H9 (cell line): Measurements from ENCODE around the gene SLC25A22. TPM values are rescaled to one million over a fixed set of nuclear protein-coding genes. Genes with fewer than 3 reads are reported as not detected.
A peak's percentile ranks its signal among the peaks of the same experiment; 100 is the strongest.

Source experiments
- DNase-seq: peaks from one replicate; pipeline ENCODE4 v3.0.0-alpha.2; 2017
- H2AFZ ChIP-seq: one replicate; pipeline ENCODE4 v1.6.1; 2013; ENCODE audit warnings: mild to moderate bottlenecking, low read length, control low read depth, moderate library complexity
- H2AK5ac ChIP-seq: 2 replicates; pipeline ENCODE4 v1.6.1; 2013; ENCODE audit warnings: low read length, control low read depth, mixed read lengths; ENCODE audit not compliant: insufficient read length
- H2BK120ac ChIP-seq: one replicate; pipeline ENCODE4 v1.6.1; 2013; ENCODE audit warnings: low read depth, mild to moderate bottlenecking, low read length, control low read depth, inconsistent platforms; ENCODE audit not compliant: poor library complexity, severe bottlenecking
- H2BK12ac ChIP-seq: 2 replicates; pipeline ENCODE4 v1.6.1; 2013; ENCODE audit warnings: low read length, control low read depth, mixed read lengths, low read depth; ENCODE audit not compliant: insufficient read length
- H2BK15ac ChIP-seq: 2 replicates; pipeline ENCODE4 v1.6.1; 2013; ENCODE audit warnings: low read depth, low read length, control low read depth
- H2BK20ac ChIP-seq: one replicate; pipeline ENCODE4 v1.6.1; 2013; ENCODE audit warnings: low read depth, mild to moderate bottlenecking, low read length, control low read depth, inconsistent platforms; ENCODE audit not compliant: poor library complexity, severe bottlenecking
- H2BK5ac ChIP-seq: 2 replicates; pipeline ENCODE4 v1.6.1; 2013; ENCODE audit warnings: low read length, control low read depth, mixed read lengths; ENCODE audit not compliant: insufficient read length
- H3K14ac ChIP-seq: 2 replicates; pipeline ENCODE4 v1.6.1; 2013; ENCODE audit warnings: low read length, control low read depth; ENCODE audit not compliant: insufficient read depth
- H3K18ac ChIP-seq: 2 replicates; pipeline ENCODE4 v1.6.1; 2013; ENCODE audit warnings: low read depth, mild to moderate bottlenecking, mixed read lengths, low read length, control low read depth; ENCODE audit not compliant: insufficient read length
- H3K23ac ChIP-seq: 2 replicates; pipeline ENCODE4 v1.6.1; 2013; ENCODE audit warnings: low read length, control low read depth, mixed read lengths, low read depth; ENCODE audit not compliant: insufficient read length
- H3K23me2 ChIP-seq: 2 replicates; pipeline ENCODE4 v1.6.1; 2013; ENCODE audit warnings: low read depth, mild to moderate bottlenecking, mixed read lengths, low read length, control low read depth; ENCODE audit not compliant: insufficient read length, poor library complexity, severe bottlenecking
- H3K27ac ChIP-seq: 2 replicates; pipeline ENCODE4 v1.5.1; 2013; ENCODE audit warnings: low read length, control low read depth, mixed read lengths, low read depth; ENCODE audit not compliant: insufficient read length
- H3K27me3 ChIP-seq: 2 replicates; pipeline ENCODE4 v1.6.1; 2013; ENCODE audit warnings: low read length, control low read depth, inconsistent platforms; ENCODE audit not compliant: insufficient read depth
- H3K4ac ChIP-seq: 2 replicates; pipeline ENCODE4 v1.6.1; 2013; ENCODE audit warnings: low read depth, mild to moderate bottlenecking, control low read depth, inconsistent platforms, low read length, moderate library complexity
- H3K4me1 ChIP-seq: 2 replicates; pipeline ENCODE4 v1.6.1; 2013; ENCODE audit warnings: low read length, control low read depth, inconsistent platforms; ENCODE audit not compliant: insufficient read depth
- H3K4me2 ChIP-seq: 2 replicates; pipeline ENCODE4 v1.6.1; 2013; ENCODE audit warnings: low read length, control low read depth, mixed read lengths; ENCODE audit not compliant: insufficient read length, insufficient read depth
- H3K56ac ChIP-seq: 2 replicates; pipeline ENCODE4 v1.6.1; 2013; ENCODE audit warnings: low read depth, mild to moderate bottlenecking, mixed read lengths, low read length, control low read depth; ENCODE audit not compliant: insufficient read length
- H3K79me1 ChIP-seq: 2 replicates; pipeline ENCODE4 v1.6.1; 2013; ENCODE audit warnings: low read depth, mild to moderate bottlenecking, moderate library complexity, low read length, control low read depth, inconsistent platforms; ENCODE audit not compliant: insufficient read depth, poor library complexity, severe bottlenecking
- H3K79me2 ChIP-seq: 2 replicates; pipeline ENCODE4 v1.6.1; 2013; ENCODE audit warnings: low read length, control low read depth, inconsistent platforms; ENCODE audit not compliant: insufficient read depth
- H3K9ac ChIP-seq: 2 replicates; pipeline ENCODE4 v1.6.1; 2013; ENCODE audit warnings: low read length, control low read depth, mixed read lengths; ENCODE audit not compliant: insufficient read length; ENCODE audit errors: extremely low read depth
- H3K9me3 ChIP-seq: one replicate; pipeline ENCODE4 v1.6.1; 2013; ENCODE audit warnings: low read depth, low read length, inconsistent platforms; ENCODE audit not compliant: control insufficient read depth
- H3T11ph ChIP-seq: one replicate; pipeline ENCODE4 v1.6.1; 2013; ENCODE audit warnings: mild to moderate bottlenecking, low read length, control low read depth, inconsistent platforms
- H4K20me1 ChIP-seq: one replicate; pipeline ENCODE4 v1.6.1; 2013; ENCODE audit not compliant: control insufficient read depth, insufficient read length, insufficient read depth
- H4K5ac ChIP-seq: 2 replicates; pipeline ENCODE4 v1.6.1; 2013; ENCODE audit warnings: low read depth, mild to moderate bottlenecking, mixed read lengths, low read length, control low read depth; ENCODE audit not compliant: insufficient read length
- H4K8ac ChIP-seq: replicated peaks from 2 replicates; pipeline ENCODE4 v1.6.1; 2013; ENCODE audit warnings: low read length, control low read depth, mixed read lengths, low read depth; ENCODE audit not compliant: insufficient read length
- H4K91ac ChIP-seq: 2 replicates; pipeline ENCODE4 v1.6.1; 2013; ENCODE audit warnings: low read depth, mild to moderate bottlenecking, moderate library complexity, mixed read lengths, low read length, control low read depth; ENCODE audit not compliant: insufficient read length
- H3K27ac Mint-ChIP-seq, 3 experiments: 2 replicates in 2 of 3; 3 replicates in 1 of 3; pipeline ENCODE4 v1.8.0; 2020 to 2021; ENCODE audit warnings: mixed read lengths in 3 of 3, mild to moderate bottlenecking in 1 of 3, moderate library complexity in 1 of 3
- H3K27me3 Mint-ChIP-seq: 2 replicates; pipeline ENCODE4 v1.8.0; 2021; ENCODE audit warnings: low read depth, mild to moderate bottlenecking, moderate library complexity, mixed read lengths
- H3K36me3 Mint-ChIP-seq, 3 experiments: 2 replicates in 2 of 3; 3 replicates in 1 of 3; pipeline ENCODE4 v1.8.0; 2020 to 2021; ENCODE audit warnings: low read depth in 3 of 3, mixed read lengths in 3 of 3; ENCODE audit not compliant: insufficient read depth in 1 of 3
- H3K4me1 Mint-ChIP-seq, 2 experiments: 2 replicates each; pipeline ENCODE4 v1.8.0; 2020; ENCODE audit warnings: mixed read lengths in 2 of 2
- H3K4me3 Mint-ChIP-seq, 2 experiments: 2 replicates in 1 of 2; 3 replicates in 1 of 2; pipeline ENCODE4 v1.8.0; 2020 to 2021; ENCODE audit warnings: mild to moderate bottlenecking in 2 of 2, mixed read lengths in 2 of 2, moderate library complexity in 1 of 2
- H3K9me3 Mint-ChIP-seq, 2 experiments: 2 replicates in 1 of 2; 3 replicates in 1 of 2; pipeline ENCODE4 v1.8.0; 2020; ENCODE audit warnings: mild to moderate bottlenecking in 2 of 2, mixed read lengths in 2 of 2, moderate library complexity in 1 of 2
- CTCF ChIP-seq: fragments of 200-600 bp; sonication (generic); conservative IDR thresholded peaks from 3 replicates; pipeline ENCODE4 v1.8.0; 2021; ENCODE audit warnings: antibody characterized with exemption, mild to moderate bottlenecking
- WGBS: extraction: QIAGEN DNeasy Blood & Tissue Kit; methylation state at CpG from one replicate; pipeline ENCODE4 v1.1.7; 2013; ENCODE audit warnings: missing lambda C conversion rate, low lambda C conversion rate, mixed read lengths; ENCODE audit not compliant: insufficient read length; ENCODE audit errors: extremely low coverage; 5-methylcytosine and 5-hydroxymethylcytosine counted together
- total RNA-seq: library from RNA; stranded (reverse); gene quantifications from 2 replicates; pipeline ENCODE4 v1.2.1, GENCODE V29; 2021

SLC25A22 gene
- total RNA-seq, 1 experiment from 2014 or later = 51.9 TPM

DNA sequence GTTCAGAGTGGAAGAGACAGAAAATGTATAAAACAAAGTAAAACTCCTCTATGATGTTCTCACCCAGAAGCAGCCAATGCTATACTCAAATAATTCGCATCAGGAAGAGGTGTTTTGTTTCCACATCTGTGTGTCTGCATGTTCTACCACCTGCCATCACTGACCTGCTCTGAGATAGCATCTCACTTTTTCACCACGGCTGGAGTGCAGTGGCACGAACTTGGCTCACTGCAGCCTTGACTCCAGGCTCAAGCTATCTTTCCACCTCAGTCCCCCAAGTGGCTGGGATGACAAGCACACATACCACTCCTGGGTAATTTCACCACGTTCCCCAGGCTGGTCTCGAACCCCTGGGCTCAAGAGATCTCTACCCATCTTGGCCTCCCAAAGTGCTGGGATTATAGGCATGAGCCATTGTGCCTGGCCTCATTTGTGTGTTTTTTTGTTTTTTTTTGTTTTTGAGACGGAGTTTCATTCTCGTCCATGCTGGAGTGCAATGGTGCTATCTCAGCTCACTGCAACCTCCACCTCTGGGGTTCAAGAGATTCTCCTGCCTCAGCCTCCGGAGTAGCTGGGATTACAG lies 36.5 kb downstream of the SLC25A22 start:
- H2BK15ac ChIP-seq = no peak overlapping the region
- Mint-ChIP-seq H3K36me3 (peaks cover 36 to 87% (median 68%) of the 10 kb centered on the region in 3 experiments), H3K9me3 (no peaks in the 10 kb centered on the region), H3K27ac (peak overlapping the region in 2 of 3 experiments; percentile 61 to 67; a peak in 4 of 7 replicates), H3K4me3 (no peak overlapping the region), H3K4me1 (peaks cover 11 to 15% of the 10 kb centered on the region in 2 experiments), H3K27me3 (no peaks in the 10 kb centered on the region)
- H3K56ac ChIP-seq = no peak overlapping the region
- no peak overlapping the region for H2AFZ ChIP-seq
- WGBS = no CpG with 5 or more reads among the region's 8 CpGs
- H3K4ac ChIP-seq = no peak overlapping the region
- H3K4me2 ChIP-seq = no peak overlapping the region
- H3K9ac ChIP-seq = no peak overlapping the region
- no peak overlapping the region for H2BK5ac ChIP-seq
- no peak overlapping the region for H3T11ph ChIP-seq
- H3K79me1 ChIP-seq = peaks cover 5% of the 10 kb centered on the region
- no peak overlapping the region for H3K27ac ChIP-seq
- TF ChIP-seq CTCF = no peak; the same call in 2 of the 3 replicates
- H3K4me1 ChIP-seq = no peaks in the 10 kb centered on the region
- no peaks in the 10 kb centered on the region for H3K9me3 ChIP-seq
- no peaks in the 10 kb centered on the region for H4K20me1 ChIP-seq
- DNase-seq = no peak
- H3K14ac ChIP-seq = no peak overlapping the region
- H3K23me2 ChIP-seq = no peaks in the 10 kb centered on the region
- no peak overlapping the region for H2BK120ac ChIP-seq
- no peak overlapping the region for H4K91ac ChIP-seq
- no peak overlapping the region for H2AK5ac ChIP-seq
- no peak overlapping the region for H2BK12ac ChIP-seq
- no peaks in the 10 kb centered on the region for H3K79me2 ChIP-seq
- H3K23ac ChIP-seq = no peak overlapping the region
- no peak overlapping the region for H2BK20ac ChIP-seq
- no peak overlapping the region for H4K8ac ChIP-seq
- no peaks in the 10 kb centered on the region for H3K27me3 ChIP-seq
- no peak overlapping the region for H4K5ac ChIP-seq
- H3K18ac ChIP-seq = no peak overlapping the region
